Pancreas (tissue), 10 donors: ENCODE data around the gene WDR27. TPM values are rescaled to one million over a fixed set of nuclear protein-coding genes. Genes with fewer than 3 reads are reported as not detected.
"Not testable (repeated sequence)": the region's sequence is repeated elsewhere in the genome, so short reads cannot be mapped to it uniquely, and the experiment has no call there.

Experiments
- ATAC-seq, 4 donors: fragments of 200-7000 bp; cut with Tn5 transposase; one replicate each; pipeline versions ENCODE4 v1.8.0 to v1.9.1; 2020; ENCODE audit warnings: mild to moderate bottlenecking in 4 of 4, moderate library complexity in 4 of 4
- DNase-seq, 6 donors: peaks; one replicate each; pipeline ENCODE4 v3.0.0-alpha.2; 2020
- FAIRE-seq: peaks from 2 replicates; lab custom pipeline; 2012; peaks lifted over from hg19 to GRCh38; lab: Jason Lieb, UNC
- H3K27ac ChIP-seq, 4 donors: fragments of 200-600 bp; sonication (generic); 1 replicate in 3 of 4; 2 replicates in 1 of 4; pipeline versions ENCODE4 v1.5.0 to v1.8.0; 2020
- H3K27me3 ChIP-seq, 4 donors: fragments of 200-600 bp; one replicate each; pipeline ENCODE4 v1.8.0; 2021
- H3K36me3 ChIP-seq, 3 donors: fragments of 200-600 bp; sonication (generic) in 1 of 3; one replicate each; pipeline versions ENCODE4 v1.5.0 to v1.8.0; 2020 to 2021
- H3K4me1 ChIP-seq, 3 donors: fragments of 200-600 bp; one replicate each; pipeline ENCODE4 v1.8.0; 2021
- H3K4me3 ChIP-seq, 4 donors: fragments of 200-600 bp; sonication (generic) in 2 of 4; one replicate each; pipeline versions ENCODE4 v1.5.0 to v1.8.0; 2020 to 2021
- H3K9me3 ChIP-seq, 4 donors: fragments of 200-600 bp; one replicate each; pipeline ENCODE4 v1.8.0; 2021
- CTCF ChIP-seq, 4 donors: fragments of 200-600 bp; sonication (generic) in 3 of 4; IDR thresholded peaks; one replicate each; pipeline versions ENCODE4 v1.5.0 to v1.8.0; 2021; ENCODE audit warnings: antibody characterized with exemption in 4 of 4
- WGBS, 2 donors: extraction: QIAGEN DNeasy Blood & Tissue Kit; methylation state at CpG; one replicate each; pipeline ENCODE4 v1.1.7; 2013; 5-methylcytosine and 5-hydroxymethylcytosine counted together
- intact Hi-C, 3 donors: fragments of 100-400 bp; cut with DNase I; formaldehyde crosslinking; loops; one replicate each; pipeline versions ENCODE4 v1.11.1 to v1.14.2; 2022
- polyA plus RNA-seq, 2 donors: library from polyadenylated mRNA; stranded (reverse); fragments of 200-250 nt; gene quantifications; one replicate each; pipeline ENCODE4 v1.2.3, GENCODE V29; 2013
- total RNA-seq, 6 donors: library from RNA; stranded (reverse); fragmentation: NEBNext Ultra II Directional in 4 of 6; extraction: Animal tissue kit (Norgen Biotek cat#: 25700) in 4 of 6; gene quantifications; one replicate each; pipeline versions ENCODE4 v1.2.1 to v1.2.4, GENCODE V29; 2021 to 2023
- donor health status: healthy with polysubstance abuse.
- donor health status: DM: no; HTN: no; CAD: no; lungs with moderate emphysema.
- donor health status: DM: no; HTN: no; CAD: no.
- donor health status: control.
- donor health status: control.
- donor health status: Bipolar disorder and iron deficiency.
- donor health status: DM: yes; HTN: yes; CAD: no.
- donor health status: DM: no; HTN: no; CAD: no.
- donor health status: DM: no; HTN: no; CAD: no.
- donor health status: DM: yes; HTN: yes; CAD: no.

Gene WDR27
- total and polyA plus RNA-seq, 8 donors = 9.6 to 43.1 (median 16.4) TPM

DNA sequence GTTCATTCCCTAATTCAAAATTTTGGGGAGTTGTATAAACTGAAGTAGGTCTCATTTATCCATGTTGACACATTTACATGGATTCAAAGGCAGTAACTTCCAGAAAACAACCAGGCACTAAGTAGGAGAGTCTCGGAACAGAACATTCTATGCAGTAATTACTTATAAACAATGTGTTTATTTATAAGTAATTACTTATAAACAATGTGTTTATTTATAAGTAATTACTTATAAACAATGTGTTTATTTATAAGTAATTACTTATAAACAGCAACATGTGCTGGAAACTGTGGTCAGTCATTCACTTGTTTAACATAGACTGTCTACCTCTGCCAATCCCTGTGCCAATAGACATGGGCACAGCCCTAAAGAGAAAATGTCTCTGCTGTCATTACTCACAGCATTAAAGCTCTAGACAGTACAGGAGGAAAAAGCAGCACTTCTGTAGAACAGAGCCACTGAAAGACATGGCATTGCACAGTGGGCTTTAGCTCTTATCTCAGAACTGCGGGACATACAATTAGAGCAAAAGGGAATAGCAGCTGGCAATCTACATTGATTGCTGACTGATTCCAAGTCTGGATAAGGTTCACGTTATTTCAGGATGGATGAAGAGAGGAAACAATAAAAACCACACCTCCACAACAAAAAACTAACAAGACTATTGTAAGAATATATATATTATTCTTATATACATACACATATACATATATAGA lies 188.2 kb downstream of the WDR27 start:
- intact Hi-C loops = no loop called here
- no peak for DNase-seq
- TF ChIP-seq CTCF (IDR thresholded peaks at IDR 0.05) = no peak
- Histone ChIP-seq H3K27ac (no peak overlapping the region), H3K4me3 (no peak overlapping the region), H3K9me3 (no peaks in the 10 kb centered on the region), H3K4me1 (no peaks in the 10 kb centered on the region), H3K36me3 (no peaks in the 10 kb centered on the region), H3K27me3 (no peaks in the 10 kb centered on the region)
- no peak for ATAC-seq
- peak; percentile 98 for FAIRE-seq
- 66 to 83% methylated on average over 3 of the region's 3 CpGs for WGBS, 2 donors

DNA sequence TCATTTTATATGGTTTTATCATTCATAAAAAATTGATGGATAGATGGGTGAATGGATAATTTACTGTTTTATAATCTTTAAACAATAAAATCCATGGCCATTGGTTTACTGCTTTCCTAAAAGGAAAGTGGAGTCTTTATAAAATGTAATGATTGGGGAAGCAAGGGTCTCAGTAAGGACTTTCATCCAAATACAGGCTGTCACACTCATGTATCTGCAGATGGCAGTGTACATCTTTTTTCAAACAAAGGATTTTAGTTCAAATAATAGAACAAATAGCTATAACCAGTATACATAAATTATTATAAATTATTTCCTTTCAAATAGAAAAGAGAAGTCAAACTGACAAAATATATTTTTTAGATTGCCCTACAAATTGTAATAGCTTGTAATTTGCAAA lies 190.0 kb downstream of the WDR27 start:
- FAIRE-seq = peak; percentile 17
- H3K4me1 ChIP-seq, intact Hi-C loops, H3K4me3 ChIP-seq, ATAC-seq, DNase-seq, H3K27ac ChIP-seq, H3K27me3 ChIP-seq, H3K36me3 ChIP-seq, H3K9me3 ChIP-seq: not testable (repeated sequence)

- Histone ChIP-seq H3K4me3 (no peak overlapping the region), H3K27ac (no peak overlapping the region), H3K4me1 (no peaks in the 10 kb centered on the region), H3K27me3 (no peaks in the 10 kb centered on the region), H3K36me3 (no peaks in the 10 kb centered on the region), H3K9me3 (no peaks in the 10 kb centered on the region)
- DNase-seq = no peak
- intact Hi-C loops = no loop called here
- no peak for FAIRE-seq
- ATAC-seq = no peak
- no peak for TF ChIP-seq CTCF (IDR thresholded peaks at IDR 0.05)
- WGBS, 2 donors = 29 to 46% methylated on average over 1 of the region's 1 CpG
These were observed 191.0 kb downstream of the WDR27 start for GRCh38 chr6:169510871-169511270.

DNA sequence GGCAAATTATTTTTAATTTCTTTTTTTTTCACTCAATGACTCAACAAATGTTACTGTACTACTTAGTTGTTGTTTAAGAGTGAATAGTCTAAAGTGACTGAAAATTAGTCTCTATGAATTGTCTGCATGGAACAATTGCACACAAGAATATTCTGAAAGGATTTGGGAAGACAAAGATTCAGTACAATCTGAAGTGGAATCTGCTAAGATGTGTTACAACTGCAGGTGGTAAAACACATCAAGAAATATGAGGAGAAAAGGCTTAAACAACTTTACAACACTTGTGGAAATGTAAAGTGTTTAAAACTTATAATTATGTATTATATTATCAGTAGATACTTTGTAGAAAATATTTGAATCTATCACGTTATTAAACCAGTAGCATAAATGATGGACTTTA lies 193.4 kb downstream of the WDR27 start:
- FAIRE-seq (no peak), DNase-seq (no peak), ATAC-seq (no peak)
- H3K4me3 ChIP-seq = no peak overlapping the region
- H3K27me3 ChIP-seq = no peaks in the 10 kb centered on the region
- no peaks in the 10 kb centered on the region for H3K4me1 ChIP-seq
- H3K9me3 ChIP-seq = no peaks in the 10 kb centered on the region
- no peak overlapping the region for H3K27ac ChIP-seq
- intact Hi-C loops = no loop called here
- WGBS, 2 donors = 78 to 89% methylated on average over 1 of the region's 1 CpG
- no peaks in the 10 kb centered on the region for H3K36me3 ChIP-seq
- TF ChIP-seq CTCF (IDR thresholded peaks at IDR 0.05) = no peak

- H3K9me3 ChIP-seq = no peaks in the 10 kb centered on the region
- FAIRE-seq (no peak), DNase-seq (no peak), ATAC-seq (no peak)
- H3K27me3 ChIP-seq = no peaks in the 10 kb centered on the region
- intact Hi-C loops = no loop called here
- no peak for TF ChIP-seq CTCF (IDR thresholded peaks at IDR 0.05)
- H3K4me1 ChIP-seq = no peaks in the 10 kb centered on the region
- WGBS, 2 donors = 75 to 77% methylated on average over 4 of the region's 4 CpGs
- no peak overlapping the region for H3K27ac ChIP-seq
- H3K4me3 ChIP-seq = no peak overlapping the region
- no peaks in the 10 kb centered on the region for H3K36me3 ChIP-seq
These were observed 198.2 kb downstream of the WDR27 start for GRCh38 chr6:169503422-169504152.
